ENCODE results near the gene SMAD6.

The SMAD6 gene

GRCh38 chr15:66708389-66708788, 6.4 kb downstream of the SMAD6 start:
- H3K9me2 ChIP-seq (replicated peaks; ENCODE audit: control insufficient read depth, low read length) = no peaks in the 10 kb centered on the region
- H3K4me2 ChIP-seq (ENCODE audit: low read length) = no peak overlapping the region
- peaks cover 10% of the 10 kb centered on the region; the same call in 1 of the 2 replicates for H4K20me1 ChIP-seq (ENCODE audit: control insufficient read depth, insufficient read depth, low read depth, low read length)
- no peak overlapping the region for H3K4me3 ChIP-seq (ENCODE audit: low read length)
- H3K36me3 ChIP-seq (ENCODE audit: control insufficient read depth, low read length) = no peaks in the 10 kb centered on the region
- H3K4me1 ChIP-seq (ENCODE audit: control insufficient read depth, low read length) = peaks cover 18% of the 10 kb centered on the region
- no peak for TF ChIP-seq CTCF (IDR thresholded peaks at IDR 0.05; ENCODE audit: low read depth, low read length, poor library complexity, severe bottlenecking)
- no peak for TF ChIP-seq EZH2phosphoT487 (IDR thresholded peaks at IDR 0.05; ENCODE audit: borderline replicate concordance, low read length)
- 0 out of 2 replicates have a peak, but pooled peaks cover 3% of the 10 kb centered on the region for H3F3A ChIP-seq (ENCODE audit: control insufficient read depth, insufficient read depth)
- H3K79me2 ChIP-seq (ENCODE audit: control insufficient read depth, low read length) = no peaks in the 10 kb centered on the region
- no peak overlapping the region for H3K27ac ChIP-seq (ENCODE audit: low read depth, low read length)
- no peaks in the 10 kb centered on the region for H3K9me3 ChIP-seq (ENCODE audit: control insufficient read depth, insufficient read depth, low read length)
- H3K27me3 ChIP-seq (ENCODE audit: control insufficient read depth, low read length) = peaks cover 27% of the 10 kb centered on the region

- H3K79me2 ChIP-seq (ENCODE audit: control insufficient read depth, low read length) = no peaks in the 10 kb centered on the region
- H3K9me3 ChIP-seq (ENCODE audit: control insufficient read depth, insufficient read depth, low read length) = no peaks in the 10 kb centered on the region
- H3K27me3 ChIP-seq (ENCODE audit: control insufficient read depth, low read length) = peaks cover 12% of the 10 kb centered on the region
- peaks cover 25% of the 10 kb centered on the region for H3K4me1 ChIP-seq (ENCODE audit: control insufficient read depth, low read length)
- no peaks in the 10 kb centered on the region for H3K9me2 ChIP-seq (replicated peaks; ENCODE audit: control insufficient read depth, low read length)
- TF ChIP-seq CTCF (IDR thresholded peaks at IDR 0.05; ENCODE audit: low read depth, low read length, poor library complexity, severe bottlenecking) = no peak
- TF ChIP-seq EZH2phosphoT487 (IDR thresholded peaks at IDR 0.05; ENCODE audit: borderline replicate concordance, low read length) = no peak
- H3K4me2 ChIP-seq (ENCODE audit: low read length) = no peak overlapping the region
- H3K36me3 ChIP-seq (ENCODE audit: control insufficient read depth, low read length) = no peaks in the 10 kb centered on the region
- H3K27ac ChIP-seq (ENCODE audit: low read depth, low read length) = no peak overlapping the region
- 0 out of 2 replicates have a peak, but pooled peaks cover 2% of the 10 kb centered on the region for H4K20me1 ChIP-seq (ENCODE audit: control insufficient read depth, insufficient read depth, low read depth, low read length)
- no peak overlapping the region for H3K4me3 ChIP-seq (ENCODE audit: low read length)
- H3F3A ChIP-seq (ENCODE audit: control insufficient read depth, insufficient read depth) = peaks cover 3% of the 10 kb centered on the region
Observed at GRCh38 chr15:66709884-66710283, 7.8 kb downstream of the SMAD6 start.

- no peak overlapping the region for H3K4me2 ChIP-seq (ENCODE audit: low read length)
- H3K27me3 ChIP-seq (ENCODE audit: control insufficient read depth, low read length) = no peaks in the 10 kb centered on the region
- no peaks in the 10 kb centered on the region for H3K79me2 ChIP-seq (ENCODE audit: control insufficient read depth, low read length)
- H3F3A ChIP-seq (ENCODE audit: control insufficient read depth, insufficient read depth) = peaks cover 7% of the 10 kb centered on the region
- no peaks in the 10 kb centered on the region for H3K9me3 ChIP-seq (ENCODE audit: control insufficient read depth, insufficient read depth, low read length)
- peaks cover 37% of the 10 kb centered on the region for H3K4me1 ChIP-seq (ENCODE audit: control insufficient read depth, low read length)
- H3K27ac ChIP-seq (ENCODE audit: low read depth, low read length) = no peak overlapping the region
- H3K9me2 ChIP-seq (replicated peaks; ENCODE audit: control insufficient read depth, low read length) = no peaks in the 10 kb centered on the region
- H3K4me3 ChIP-seq (ENCODE audit: low read length) = no peak overlapping the region
- no peaks in the 10 kb centered on the region for H4K20me1 ChIP-seq (ENCODE audit: control insufficient read depth, insufficient read depth, low read depth, low read length)
- TF ChIP-seq CTCF (IDR thresholded peaks at IDR 0.05; ENCODE audit: low read depth, low read length, poor library complexity, severe bottlenecking) = no peak
- no peaks in the 10 kb centered on the region for H3K36me3 ChIP-seq (ENCODE audit: control insufficient read depth, low read length)
Observed at GRCh38 chr15:66711260-66711659, 9.2 kb downstream of the SMAD6 start.

- H3K4me1 ChIP-seq (ENCODE audit: control insufficient read depth, low read length) = peaks cover 40% of the 10 kb centered on the region
- H3K4me3 ChIP-seq (ENCODE audit: low read length) = no peak overlapping the region
- H3K9me2 ChIP-seq (replicated peaks; ENCODE audit: control insufficient read depth, low read length) = no peaks in the 10 kb centered on the region
- H3K36me3 ChIP-seq (ENCODE audit: control insufficient read depth, low read length) = no peaks in the 10 kb centered on the region
- peaks cover 7% of the 10 kb centered on the region for H3F3A ChIP-seq (ENCODE audit: control insufficient read depth, insufficient read depth)
- TF ChIP-seq EZH2phosphoT487 (IDR thresholded peaks at IDR 0.05; ENCODE audit: borderline replicate concordance, low read length) (no peak), CTCF (IDR thresholded peaks at IDR 0.05; ENCODE audit: low read depth, low read length, poor library complexity, severe bottlenecking) (no peak)
- no peaks in the 10 kb centered on the region for H4K20me1 ChIP-seq (ENCODE audit: control insufficient read depth, insufficient read depth, low read depth, low read length)
- no peak overlapping the region for H3K27ac ChIP-seq (ENCODE audit: low read depth, low read length)
- H3K9me3 ChIP-seq (ENCODE audit: control insufficient read depth, insufficient read depth, low read length) = no peaks in the 10 kb centered on the region
- H3K27me3 ChIP-seq (ENCODE audit: control insufficient read depth, low read length) = no peaks in the 10 kb centered on the region
- H3K4me2 ChIP-seq (ENCODE audit: low read length) = no peak overlapping the region
- H3K79me2 ChIP-seq (ENCODE audit: control insufficient read depth, low read length) = no peaks in the 10 kb centered on the region
Observed at GRCh38 chr15:66711862-66712261, 9.8 kb downstream of the SMAD6 start.

Data from DOHH2 (cell line).